ENCODE measurements around the gene CCM2. TPM values are rescaled to one million over a fixed set of nuclear protein-coding genes. Genes with fewer than 3 reads are reported as not detected.

Gene CCM2
- total and polyA plus RNA-seq, 8 donors: 23.0 to 50.1 (median 29.9) TPM

DNA sequence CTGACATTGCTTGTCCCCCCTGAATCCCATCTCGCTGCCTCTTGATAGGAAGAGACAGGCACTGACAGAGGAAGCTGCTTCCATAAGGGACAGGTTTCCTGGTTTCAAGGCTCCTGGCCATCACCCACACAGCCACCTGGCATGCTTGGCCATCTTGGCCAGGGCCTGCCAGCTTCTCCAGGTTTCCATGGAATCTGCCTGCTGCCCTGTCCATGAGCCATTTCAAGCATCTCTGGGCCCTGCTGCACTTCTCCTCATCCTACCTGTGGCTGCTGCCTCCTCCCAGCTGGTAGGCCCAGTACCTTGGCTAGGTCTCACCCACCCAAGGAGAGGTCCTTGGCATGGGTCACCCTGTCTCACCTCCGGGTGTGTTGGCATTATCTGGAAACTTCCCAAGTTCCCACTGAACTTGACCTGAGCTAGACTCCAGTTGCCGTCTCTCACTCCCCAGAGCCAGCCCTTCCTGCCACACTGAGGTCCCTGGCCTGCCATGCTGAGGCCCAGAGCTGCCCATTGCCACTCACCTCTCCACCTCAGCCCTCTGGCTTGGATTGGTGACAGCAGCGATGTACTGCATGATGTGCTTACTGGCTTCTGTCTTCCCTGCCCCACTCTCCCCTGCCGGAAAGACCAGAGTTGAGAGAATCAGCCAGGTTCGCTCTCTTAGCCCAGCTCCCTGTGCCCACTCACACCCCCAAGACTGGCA is 23.8 kb upstream of the CCM2 start:
- intact Hi-C loops (cut with DNase I): no loop called here
- H3K27me3 ChIP-seq: no peaks in the 10 kb centered on the region
- H3K36me3 ChIP-seq: peaks cover 0 to 62% of the 10 kb centered on the region in 2 donors
- H3K4me3 ChIP-seq: peak overlapping the region in 1 of 2 donors; percentile 63
- H3K9me3 ChIP-seq: no peaks in the 10 kb centered on the region
- peaks cover 27 to 74% of the 10 kb centered on the region in 2 donors for H3K4me1 ChIP-seq
- no peak for DNase-seq
- TF ChIP-seq CTCF (IDR thresholded peaks at IDR 0.05): no peak
- H3K27ac ChIP-seq: no peak overlapping the region
- no peak for ATAC-seq

DNA sequence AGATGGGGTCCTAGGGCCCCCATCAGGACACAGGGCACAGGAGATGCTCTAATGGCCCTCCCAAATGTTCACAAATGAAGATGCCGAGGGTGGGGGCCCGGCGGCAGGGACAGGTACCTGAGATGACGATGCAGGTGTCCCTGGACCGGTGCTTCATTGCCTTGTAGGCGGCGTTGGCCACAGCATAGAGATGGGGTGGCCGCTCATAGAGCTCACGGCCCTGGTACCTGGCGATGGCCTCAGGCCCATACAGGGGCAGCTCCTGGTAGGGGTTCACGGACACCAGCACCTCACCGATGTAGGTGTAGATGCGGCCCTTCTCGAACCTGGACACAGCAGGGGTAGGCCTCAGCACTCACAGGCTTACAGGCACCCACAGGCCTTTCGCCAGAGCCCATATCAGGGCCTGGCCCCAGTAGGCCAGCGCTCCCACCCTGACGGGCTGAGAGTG is 23.2 kb upstream of the CCM2 start:
- no peaks in the 10 kb centered on the region for H3K9me3 ChIP-seq
- peaks cover 0 to 62% of the 10 kb centered on the region in 2 donors for H3K36me3 ChIP-seq
- H3K27ac ChIP-seq: peak overlapping the region in 1 of 2 donors; percentile 76
- DNase-seq (peak in 1 of 4 donors; percentile 57), ATAC-seq (no peak)
- peaks cover 30 to 80% of the 10 kb centered on the region in 2 donors for H3K4me1 ChIP-seq
- H3K4me3 ChIP-seq: peak overlapping the region in 1 of 2 donors; percentile 63
- no peaks in the 10 kb centered on the region for H3K27me3 ChIP-seq
- no peak for TF ChIP-seq CTCF (IDR thresholded peaks at IDR 0.05)
- intact Hi-C loops (cut with DNase I): no loop called here

DNA sequence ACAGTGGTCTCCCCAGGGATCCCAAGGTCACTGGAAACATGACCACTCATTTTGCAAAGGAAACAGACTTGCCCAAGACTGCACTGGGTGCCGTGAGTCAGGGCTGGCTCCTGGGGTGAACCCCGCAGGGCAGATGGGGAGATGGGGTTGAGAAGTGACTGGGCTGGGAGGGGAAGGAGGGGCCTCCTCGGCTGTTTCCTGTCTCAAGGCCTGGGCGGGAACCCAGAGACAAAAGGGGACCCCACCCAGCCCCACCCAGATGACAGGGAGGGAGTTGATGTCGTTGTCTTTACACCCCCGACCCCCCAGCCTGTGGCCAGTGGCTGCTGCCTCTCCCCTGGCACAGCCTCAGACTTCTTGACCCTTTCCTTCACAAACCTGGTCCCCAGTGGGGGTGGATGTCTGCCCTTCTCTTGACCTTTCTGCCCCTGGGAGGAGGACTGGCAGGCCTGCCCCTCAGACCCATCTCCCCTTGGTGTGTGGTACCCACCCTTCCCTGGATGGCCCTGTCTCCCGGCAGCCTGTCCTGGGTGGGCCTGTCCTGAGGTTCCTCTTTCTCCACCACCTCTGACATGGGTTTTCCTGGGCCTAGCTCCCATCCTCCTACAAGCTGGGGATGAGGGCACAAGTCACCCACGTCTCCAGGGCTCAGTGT is 22.6 kb upstream of the CCM2 start:
- Histone ChIP-seq H3K36me3 (peaks cover 0 to 62% of the 10 kb centered on the region in 2 donors), H3K27ac (peak overlapping the region; percentile 67 to 76), H3K4me3 (peak overlapping the region; percentile 13 to 63), H3K9me3 (no peaks in the 10 kb centered on the region), H3K27me3 (no peaks in the 10 kb centered on the region), H3K4me1 (peaks cover 30 to 85% of the 10 kb centered on the region in 2 donors)
- no peak for TF ChIP-seq CTCF (IDR thresholded peaks at IDR 0.05)
- no peak for ATAC-seq
- intact Hi-C loops (cut with DNase I): no loop called here
- peak in 1 of 4 donors; percentile 78 for DNase-seq

DNA sequence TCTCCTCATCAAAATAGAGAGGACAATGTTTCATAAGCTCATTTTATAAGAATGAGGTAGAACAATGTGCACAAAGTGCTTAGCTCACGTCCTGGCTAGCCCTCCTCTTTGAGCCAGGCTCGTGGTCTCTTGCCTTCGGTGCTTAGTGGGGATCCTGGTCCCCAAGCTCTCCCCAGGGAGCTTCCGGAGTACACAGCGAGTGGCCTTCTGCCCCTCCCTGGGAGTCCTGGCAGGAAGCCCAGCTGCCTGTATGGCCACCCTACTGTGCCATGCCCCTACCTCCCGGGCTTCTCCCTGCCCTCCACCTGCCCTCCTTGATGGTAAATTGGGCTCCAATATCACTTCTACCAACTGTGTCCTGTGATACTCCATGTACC is 22.1 kb upstream of the CCM2 start:
- Histone ChIP-seq H3K4me3 (peak overlapping the region; percentile 13 to 63), H3K27ac (peak overlapping the region; percentile 67 to 76), H3K4me1 (peaks cover 30 to 90% of the 10 kb centered on the region in 2 donors), H3K9me3 (no peaks in the 10 kb centered on the region), H3K27me3 (no peaks in the 10 kb centered on the region), H3K36me3 (peaks cover 0 to 62% of the 10 kb centered on the region in 2 donors)
- TF ChIP-seq CTCF (IDR thresholded peaks at IDR 0.05): no peak
- DNase-seq: peak in 1 of 4 donors; percentile 87
- ATAC-seq: peak; percentile 7
- intact Hi-C loops (cut with DNase I): no loop called here
